Ovary (tissue), 9 donors: ENCODE data around the gene SUPT4H1. TPM values are rescaled to one million over a fixed set of nuclear protein-coding genes. Genes with fewer than 3 reads are reported as not detected.

ENCODE experiments used
- DNase-seq, 5 donors: peaks; one replicate each; pipeline ENCODE4 v3.0.0-alpha.2; 2019 to 2020
- H3K27ac ChIP-seq, 2 donors: fragments of 200-600 bp; one replicate each; pipeline versions ENCODE4 v1.5.1 to v1.8.0; 2019 to 2022
- H3K27me3 ChIP-seq: fragments of 200-600 bp; one replicate; pipeline ENCODE4 v1.8.0; 2022
- H3K36me3 ChIP-seq: fragments of 200-600 bp; sonication (generic); one replicate; pipeline ENCODE4 v1.5.1; 2019
- H3K4me1 ChIP-seq: one replicate; pipeline ENCODE4 v1.8.1; 2013; ENCODE audit warnings: mild to moderate bottlenecking, moderate library complexity; ENCODE audit not compliant: insufficient read depth
- H3K4me3 ChIP-seq: fragments of 200-600 bp; sonication (generic); one replicate; pipeline ENCODE4 v1.5.1; 2017
- H3K9me3 ChIP-seq, 2 donors: fragments of 200-600 bp in 1 of 2; sonication (generic) in 1 of 2; one replicate each; pipeline versions ENCODE4 v1.5.1 to v1.8.1; 2013 to 2019; ENCODE audit warnings: mild to moderate bottlenecking in 1 of 2, moderate library complexity in 1 of 2
- EP300 ChIP-seq: sonication (generic); formaldehyde crosslinking; IDR thresholded peaks from one replicate; pipeline ENCODE4 v1.6.1; 2017; ENCODE audit warnings: antibody characterized with exemption
- POLR2A ChIP-seq: fragments of 450-650 bp; IDR thresholded peaks from one replicate; pipeline ENCODE4 v1.6.1; 2017; ENCODE audit warnings: antibody characterized with exemption, mild to moderate bottlenecking, moderate library complexity
- WGBS, 3 donors: extraction: QIAGEN DNeasy Blood & Tissue Kit in 1 of 3; methylation state at CpG; one replicate each; pipeline versions ENCODE4 v1.1.5 to v1.1.7; 2013 to 2017; 5-methylcytosine and 5-hydroxymethylcytosine counted together
- intact Hi-C, 4 donors: fragments of 100-400 bp; cut with DNase I; formaldehyde crosslinking; loops; one replicate each; pipeline versions ENCODE4 v1.11.0 to v1.15.1; 2022 to 2023
- polyA plus RNA-seq, 2 donors: library from polyadenylated mRNA; stranded (reverse); fragments of 200-250 nt in 1 of 2; fragments of 350-450 nt in 1 of 2; fragmentation: Illumina TruSeq in 1 of 2; extraction: RNeasy Lipid Tissue Mini Kit (QIAGEN cat#74804) in 1 of 2; gene quantifications; one replicate each; pipeline ENCODE4 v1.2.3, GENCODE V29; 2013 to 2014
- total RNA-seq, 7 donors: library from RNA; depleted of rRNA in 2 of 7; stranded (reverse); fragments of >200 nt in 2 of 7; fragmentation: NEBNext Ultra II Directional in 3 of 7; extraction: Animal tissue kit (Norgen Biotek cat#: 25700) in 3 of 7; gene quantifications; one replicate each; pipeline versions ENCODE4 v1.1.0 to v1.2.4, GENCODE V29; 2016 to 2023
- TF ChIP-seq, protein P1 (sequence below), 3 donors: fragments of 450-650 bp in 2 of 3; fragments of 200-600 bp in 1 of 3; IDR thresholded peaks; one replicate each; pipeline versions ENCODE4 v1.5.1 to v1.8.0; 2016 to 2022; ENCODE audit warnings: antibody characterized with exemption in 3 of 3, mild to moderate bottlenecking in 1 of 3
- donor health status: DM: no; HTN: no; CAD: no; lungs with moderate emphysema.
- donor health status: DM: no; HTN: no; CAD: no.
- donor health status: Bipolar disorder and iron deficiency.
- donor health status: DM: yes; HTN: yes; CAD: no.
- donor health status: DM: no; HTN: no; CAD: no.
- donor health status: DM: yes; HTN: yes; CAD: no.

SUPT4H1 gene
- total and polyA plus RNA-seq, 9 donors: 43.7 to 182 (median 66.0) TPM

DNA sequence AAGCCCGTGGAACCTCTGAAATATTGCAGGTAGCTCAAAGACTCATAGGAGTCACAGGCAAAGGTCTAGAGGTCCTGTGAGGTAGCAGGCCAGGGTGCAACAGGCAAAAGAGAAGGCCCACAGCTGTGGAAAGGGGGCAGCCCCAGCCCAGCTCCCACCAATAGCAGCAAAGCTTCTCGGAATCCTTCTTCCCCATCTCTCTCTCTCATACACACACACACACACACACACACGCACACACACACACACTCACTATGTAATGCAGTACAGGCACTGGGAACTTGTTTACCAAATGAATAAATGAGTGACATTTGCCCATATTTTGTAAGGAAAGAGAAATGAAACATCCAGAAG is 16.8 kb upstream of the SUPT4H1 start:
- 54 to 63% (median 56%) methylated on average over 3 of the region's 3 CpGs for WGBS, 3 donors
- Histone ChIP-seq H3K4me1 (no peaks in the 10 kb centered on the region), H3K36me3 (no peaks in the 10 kb centered on the region), H3K27me3 (no peaks in the 10 kb centered on the region), H3K9me3 (no peaks in the 10 kb centered on the region), H3K27ac (no peak overlapping the region), H3K4me3 (no peak overlapping the region)
- DNase-seq: no peak
- intact Hi-C loops: no loop called here
- TF ChIP-seq, protein P1, sequence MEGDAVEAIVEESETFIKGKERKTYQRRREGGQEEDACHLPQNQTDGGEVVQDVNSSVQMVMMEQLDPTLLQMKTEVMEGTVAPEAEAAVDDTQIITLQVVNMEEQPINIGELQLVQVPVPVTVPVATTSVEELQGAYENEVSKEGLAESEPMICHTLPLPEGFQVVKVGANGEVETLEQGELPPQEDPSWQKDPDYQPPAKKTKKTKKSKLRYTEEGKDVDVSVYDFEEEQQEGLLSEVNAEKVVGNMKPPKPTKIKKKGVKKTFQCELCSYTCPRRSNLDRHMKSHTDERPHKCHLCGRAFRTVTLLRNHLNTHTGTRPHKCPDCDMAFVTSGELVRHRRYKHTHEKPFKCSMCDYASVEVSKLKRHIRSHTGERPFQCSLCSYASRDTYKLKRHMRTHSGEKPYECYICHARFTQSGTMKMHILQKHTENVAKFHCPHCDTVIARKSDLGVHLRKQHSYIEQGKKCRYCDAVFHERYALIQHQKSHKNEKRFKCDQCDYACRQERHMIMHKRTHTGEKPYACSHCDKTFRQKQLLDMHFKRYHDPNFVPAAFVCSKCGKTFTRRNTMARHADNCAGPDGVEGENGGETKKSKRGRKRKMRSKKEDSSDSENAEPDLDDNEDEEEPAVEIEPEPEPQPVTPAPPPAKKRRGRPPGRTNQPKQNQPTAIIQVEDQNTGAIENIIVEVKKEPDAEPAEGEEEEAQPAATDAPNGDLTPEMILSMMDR (IDR thresholded peaks at IDR 0.05): no peak
- TF ChIP-seq EP300 (no peak), POLR2A (no peak)

- Histone ChIP-seq H3K4me3 (no peak overlapping the region), H3K27ac (no peak overlapping the region), H3K27me3 (no peaks in the 10 kb centered on the region), H3K9me3 (no peaks in the 10 kb centered on the region), H3K36me3 (no peaks in the 10 kb centered on the region), H3K4me1 (no peaks in the 10 kb centered on the region)
- TF ChIP-seq EP300: no peak
- no peak for TF ChIP-seq POLR2A
- TF ChIP-seq, protein P1 (IDR thresholded peaks at IDR 0.05): no peak
- WGBS, 3 donors: 88 to 90% (median 89%) methylated on average over 3 of the region's 3 CpGs
- no peak for DNase-seq
- intact Hi-C loops: no loop called here
These were observed 15.5 kb upstream of the SUPT4H1 start for GRCh38 chr17:58367461-58367860.

GRCh38 chr17:58365980-58366595 is 14.1 kb upstream of the SUPT4H1 start:
- Histone ChIP-seq H3K9me3 (no peaks in the 10 kb centered on the region), H3K27me3 (no peaks in the 10 kb centered on the region), H3K4me3 (no peak overlapping the region), H3K4me1 (no peaks in the 10 kb centered on the region), H3K36me3 (no peaks in the 10 kb centered on the region), H3K27ac (no peak overlapping the region)
- DNase-seq: no peak
- TF ChIP-seq, protein P1 (IDR thresholded peaks at IDR 0.05): no peak
- TF ChIP-seq POLR2A (no peak), EP300 (no peak)
- 67 to 70% (median 68%) methylated on average over 5 of the region's 5 CpGs for WGBS, 3 donors
- intact Hi-C loops: no loop called here

- H3K4me1 ChIP-seq: no peaks in the 10 kb centered on the region
- no peak overlapping the region for H3K4me3 ChIP-seq
- no peaks in the 10 kb centered on the region for H3K9me3 ChIP-seq
- TF ChIP-seq, protein P1 (IDR thresholded peaks at IDR 0.05): no peak
- TF ChIP-seq POLR2A: no peak
- TF ChIP-seq EP300: no peak
- no peak for DNase-seq
- no peaks in the 10 kb centered on the region for H3K36me3 ChIP-seq
- H3K27ac ChIP-seq: no peak overlapping the region
- no peaks in the 10 kb centered on the region for H3K27me3 ChIP-seq
- intact Hi-C loops: no loop called here
These were observed 13.4 kb upstream of the SUPT4H1 start for GRCh38 chr17:58365185-58365979.
